GM18520 (cell line): ENCODE data around the gene LRRC8B.
A peak's percentile ranks its signal among the peaks of the same experiment; 100 is the strongest.
"Not testable (repeated sequence)": the region's sequence is repeated elsewhere in the genome, so short reads cannot be mapped to it uniquely, and the experiment has no call there.

Experiments used
- ATAC-seq: cut with Tn5 transposase; IDR thresholded peaks from one replicate; pipeline ENCODE4 v1.9.1; 2021; ENCODE audit not compliant: unreplicated experiment

LRRC8B gene

DNA sequence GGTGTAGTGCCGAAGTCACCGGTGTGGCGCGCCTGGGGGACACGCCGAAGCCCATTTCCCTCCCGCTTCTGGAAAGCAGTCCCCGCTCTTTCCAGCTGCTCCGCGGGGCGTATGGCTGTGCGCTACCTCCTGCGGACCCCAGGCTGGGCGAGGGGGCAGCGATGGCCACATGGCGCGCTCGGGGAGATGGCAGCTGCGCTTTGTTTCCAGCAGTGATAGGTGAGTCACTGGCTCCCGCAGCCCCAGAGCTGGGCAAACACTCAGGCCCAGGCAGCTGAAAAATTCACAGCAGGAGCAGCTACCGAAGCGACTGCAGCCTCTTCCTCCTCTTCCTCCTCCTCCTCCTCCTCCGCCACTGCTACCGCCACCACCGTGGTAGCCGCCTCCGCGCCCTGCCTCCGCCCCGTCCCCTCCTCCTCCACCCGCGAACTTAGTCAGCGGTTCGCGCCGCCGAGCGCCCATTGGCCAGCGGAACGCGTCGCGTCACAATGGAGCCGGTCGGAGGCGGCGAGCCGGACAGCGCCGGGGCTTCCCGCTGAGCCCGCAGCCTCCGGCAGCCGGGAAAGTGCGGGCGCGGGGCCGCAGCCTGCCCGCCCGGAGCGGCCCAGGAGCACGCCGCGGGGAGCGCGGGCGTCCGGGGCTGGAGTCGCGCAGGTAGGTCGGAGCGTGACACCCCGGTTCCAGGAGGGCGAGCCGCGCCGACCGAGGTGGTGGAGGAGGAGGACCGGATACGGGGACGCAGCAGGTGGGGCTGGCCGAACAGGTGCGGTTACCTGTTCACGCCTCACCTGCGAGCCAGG is at the start of gene LRRC8B:
Gene LRRC8B, plus strand, starts transcription at position 461 of the 800 bp plus-strand sequence. CDS start 57,822 bp downstream, outside the sequence.
- ATAC-seq = peak; percentile 84

DNA sequence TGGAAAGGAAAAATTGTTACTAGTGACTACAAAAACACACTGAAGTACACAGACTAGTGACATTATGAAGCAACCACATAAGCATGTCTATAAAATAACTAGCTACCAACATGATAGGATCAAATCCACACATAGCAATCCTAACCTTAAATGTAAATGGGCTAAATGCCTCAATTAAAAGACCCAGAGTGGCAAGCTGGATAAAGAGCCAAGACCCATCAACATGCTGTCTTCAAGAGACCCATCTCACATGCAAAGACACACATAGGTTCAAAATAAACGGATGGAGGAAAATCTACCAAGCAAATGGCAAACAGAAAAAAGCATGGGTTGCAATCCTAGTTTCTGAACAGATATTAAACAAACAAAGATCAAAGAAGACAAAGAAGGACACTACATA is 49.4 kb upstream of the LRRC8B start:
- no peak for ATAC-seq

GRCh38 chr1:89476072-89476471 is 48.6 kb upstream of the LRRC8B start:
- no peak for ATAC-seq

DNA sequence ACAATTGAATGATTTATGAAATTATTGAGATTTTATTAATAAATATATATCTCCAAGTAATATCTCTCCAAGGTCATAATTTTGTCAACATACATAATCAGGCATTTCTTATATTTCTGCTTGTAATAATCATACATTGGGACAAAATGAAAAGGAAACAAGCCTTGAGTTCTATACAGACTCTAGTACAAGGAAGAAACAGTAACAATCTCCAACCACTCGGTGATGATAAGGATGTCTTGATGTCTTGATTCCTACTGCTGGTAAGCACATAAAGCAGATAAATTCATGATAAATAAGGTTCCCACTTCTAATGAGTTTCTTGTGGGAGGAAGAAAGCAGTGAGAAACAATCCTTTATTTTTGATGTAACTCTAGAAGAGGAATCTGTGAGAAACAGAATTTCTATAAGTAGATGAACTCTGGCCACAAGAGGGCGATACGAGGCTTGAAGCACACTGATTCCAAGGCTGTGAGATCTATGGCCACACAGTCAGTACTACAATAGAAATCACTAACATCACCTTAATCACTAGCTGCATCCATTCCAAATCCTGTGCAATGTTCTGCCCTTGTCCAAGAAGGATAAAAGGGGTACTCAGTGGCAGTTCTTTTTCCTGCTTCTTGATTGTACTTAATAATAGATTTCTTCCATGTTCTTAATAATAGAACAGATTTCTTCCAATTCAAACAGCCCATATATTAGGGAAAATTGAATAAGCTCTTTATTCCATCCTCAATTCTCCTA is 41.4 kb upstream of the LRRC8B start:
- no peak for ATAC-seq

DNA sequence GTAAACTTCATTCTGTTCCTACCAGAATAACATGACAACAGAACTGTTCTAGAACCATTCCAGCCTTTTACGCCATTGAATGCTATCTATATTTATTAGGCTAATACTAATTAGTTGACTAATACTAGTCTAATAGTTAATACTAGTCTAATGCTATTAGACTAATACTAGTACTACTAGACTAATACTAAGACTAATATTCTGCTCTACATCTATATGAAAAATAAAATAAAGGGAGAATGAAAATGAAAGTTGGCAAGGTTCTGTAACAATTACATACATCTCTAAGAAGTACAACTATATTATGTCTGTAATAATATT is 40.9 kb upstream of the LRRC8B start:
- no peak for ATAC-seq

DNA sequence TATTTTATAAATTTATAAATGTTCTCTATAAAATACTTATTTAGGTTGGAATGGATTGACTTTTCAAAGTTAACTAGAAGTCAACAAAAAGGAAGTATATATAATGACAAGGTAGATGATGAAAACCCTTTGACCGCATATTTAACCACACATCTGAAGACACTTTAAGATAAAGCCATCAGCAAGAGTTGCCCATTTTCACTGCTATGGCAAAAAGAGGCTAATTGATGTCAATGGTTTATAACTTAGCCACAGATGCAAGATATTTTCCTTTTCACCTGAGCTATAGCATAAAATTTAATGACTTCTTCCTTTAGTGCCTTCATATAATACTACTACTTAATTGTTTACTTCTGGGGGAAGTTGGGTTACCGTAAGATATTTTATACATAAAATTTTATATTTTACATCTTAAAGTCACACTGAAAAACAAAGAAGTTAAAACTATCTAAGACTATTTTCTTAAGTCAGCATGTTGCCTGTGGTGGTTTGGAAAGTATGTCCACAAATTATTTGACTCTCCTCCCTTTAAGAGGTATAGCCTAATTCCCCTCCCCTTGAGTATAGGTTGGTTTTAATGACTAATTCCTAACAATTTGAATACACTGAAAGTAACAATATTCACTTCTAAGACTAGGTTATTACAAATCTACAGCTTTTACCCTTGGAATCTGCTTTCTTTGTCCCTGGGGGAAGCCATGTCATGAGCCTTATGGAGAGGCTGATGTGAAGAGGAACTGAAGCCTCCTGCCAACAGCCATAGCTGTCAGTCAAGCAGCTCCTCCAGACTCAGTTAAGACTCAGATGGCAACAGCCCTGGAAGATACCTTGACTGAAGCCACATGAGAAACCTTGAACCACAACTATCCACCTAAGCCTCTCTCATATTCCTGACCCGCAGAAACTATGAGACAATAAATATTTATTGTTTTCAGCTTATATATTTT is 40.3 kb upstream of the LRRC8B start:
- ATAC-seq = no peak

DNA sequence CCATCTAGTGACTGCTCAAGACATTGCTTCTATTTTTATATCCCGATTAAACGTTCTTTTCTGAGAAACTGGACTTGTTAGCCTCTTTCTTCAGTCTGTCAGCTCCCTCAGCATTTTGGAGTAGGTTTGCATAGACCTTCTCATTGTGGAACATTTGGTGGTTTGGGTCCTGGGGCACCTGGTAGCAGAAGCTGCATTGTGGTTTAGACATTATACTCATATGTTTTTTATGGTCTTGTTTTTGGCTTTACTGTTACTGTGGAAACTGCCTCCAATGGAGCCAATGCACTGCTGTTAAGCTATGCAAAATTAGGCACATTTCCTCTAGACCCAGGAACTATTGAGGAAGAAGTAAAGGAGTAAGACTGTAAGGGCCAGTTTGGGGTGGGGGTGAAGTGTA is 36.7 kb upstream of the LRRC8B start:
- ATAC-seq = peak; percentile 41

DNA sequence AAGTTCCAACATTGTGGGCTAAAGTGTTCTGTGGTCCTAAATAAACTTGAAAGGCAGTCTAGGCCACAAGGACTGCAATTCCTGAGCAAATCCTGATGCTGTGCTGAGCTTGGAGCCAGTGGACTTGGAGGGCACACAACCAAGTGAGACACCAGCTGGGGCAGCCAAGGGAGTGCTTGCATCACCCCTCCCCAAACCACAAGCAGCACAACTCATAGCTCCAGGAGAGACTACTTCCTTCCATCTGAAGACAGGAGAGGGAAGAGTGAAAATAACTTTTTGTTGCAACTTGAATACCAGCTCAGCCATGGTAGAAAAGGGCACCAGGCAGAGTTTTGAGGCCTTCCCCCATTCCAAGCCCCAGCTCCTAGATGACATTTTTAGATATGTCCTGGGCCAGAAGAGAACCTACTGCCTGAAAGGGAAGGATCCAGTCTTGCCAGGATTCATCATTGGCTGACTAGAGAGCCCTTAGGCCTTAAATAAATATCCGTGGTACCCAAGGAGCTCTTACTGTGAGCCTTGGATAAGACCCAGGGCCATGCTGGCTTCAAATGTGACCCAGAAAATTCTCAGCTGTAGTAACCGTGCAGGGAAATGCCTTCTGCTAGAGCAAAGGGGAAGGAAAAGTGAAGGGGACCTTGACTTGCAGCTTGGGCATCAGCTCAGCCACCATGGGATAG is 35.4 kb upstream of the LRRC8B start:
- no peak for ATAC-seq

DNA sequence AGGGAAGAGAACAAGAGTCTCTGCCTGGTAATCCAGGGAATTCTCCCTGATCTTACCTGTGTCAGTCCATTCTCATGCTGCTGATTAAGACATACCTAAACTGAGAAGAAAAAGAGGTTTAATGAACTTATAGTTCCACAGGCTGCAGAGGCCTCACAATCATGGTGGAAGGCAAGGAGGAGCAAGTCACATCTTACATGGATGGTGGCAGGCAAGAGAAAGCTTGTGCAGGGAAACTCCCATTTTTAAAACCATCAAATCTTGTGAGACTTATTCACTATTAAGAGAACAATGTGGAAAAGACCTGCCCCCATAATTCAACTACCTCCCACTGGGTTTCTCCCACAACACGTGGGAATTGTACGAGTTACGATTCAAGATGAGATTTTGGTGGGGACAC is 34.2 kb upstream of the LRRC8B start:
- no peak for ATAC-seq

GRCh38 chr1:89499320-89499719 is 25.3 kb upstream of the LRRC8B start:
- no peak for ATAC-seq

DNA sequence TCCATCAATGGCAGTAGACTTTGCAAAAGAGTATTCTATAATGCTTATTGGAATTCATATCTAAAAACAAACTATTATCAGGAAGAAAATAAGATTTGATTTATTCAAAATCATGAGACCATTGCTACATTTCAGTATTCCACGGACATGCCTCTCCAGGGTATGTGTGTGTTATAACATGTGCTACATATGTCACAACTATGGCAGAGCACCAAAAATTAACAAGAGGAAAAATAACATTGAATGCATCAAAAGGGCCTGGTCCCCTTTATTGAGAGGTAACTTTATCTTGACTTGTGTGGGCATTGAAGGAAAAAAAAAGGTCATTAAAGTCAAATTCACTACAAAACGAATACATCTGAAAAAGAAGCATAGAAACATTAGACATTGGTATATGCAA is 22.6 kb upstream of the LRRC8B start:
- ATAC-seq = no peak

GRCh38 chr1:89502895-89503294 is 21.7 kb upstream of the LRRC8B start:
- no peak for ATAC-seq

DNA sequence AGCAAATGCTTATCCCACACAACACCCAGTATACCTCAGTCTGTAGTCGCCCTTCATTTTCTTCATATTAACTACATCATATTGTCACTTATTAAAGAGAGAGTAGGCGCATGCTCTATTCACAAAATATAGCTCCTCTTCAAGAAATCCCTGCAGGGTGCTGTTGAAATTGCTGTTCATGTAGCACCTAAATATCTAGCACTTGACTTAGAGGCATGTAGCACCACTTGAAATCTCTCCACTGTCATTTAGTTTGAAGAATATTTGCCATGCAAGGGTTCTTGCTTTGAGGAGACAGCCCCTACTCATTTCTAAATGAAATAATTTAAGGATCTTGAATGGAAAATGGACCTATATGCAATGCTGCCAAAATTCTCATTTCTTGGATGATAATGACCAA is 20.9 kb upstream of the LRRC8B start:
- no peak for ATAC-seq

DNA sequence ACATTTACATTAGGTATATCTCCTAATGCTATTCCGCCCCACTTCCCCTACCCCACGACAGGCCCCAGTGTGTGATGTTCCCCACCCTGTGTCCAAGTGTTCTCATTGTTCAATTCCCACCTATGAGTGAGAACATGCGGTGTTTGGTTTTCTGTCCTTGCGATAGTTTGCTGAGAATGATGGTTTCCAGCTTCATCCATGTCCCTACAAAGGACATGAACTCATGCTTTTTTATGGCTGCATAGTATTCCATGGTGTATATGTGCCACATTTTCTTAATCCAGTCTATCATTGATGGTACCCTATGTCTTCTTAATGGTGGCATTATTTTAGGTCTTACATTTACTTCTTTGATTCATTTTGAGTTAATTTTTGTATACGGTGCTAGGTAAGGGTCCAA is 14.6 kb upstream of the LRRC8B start:
- not testable (repeated sequence) for ATAC-seq

DNA sequence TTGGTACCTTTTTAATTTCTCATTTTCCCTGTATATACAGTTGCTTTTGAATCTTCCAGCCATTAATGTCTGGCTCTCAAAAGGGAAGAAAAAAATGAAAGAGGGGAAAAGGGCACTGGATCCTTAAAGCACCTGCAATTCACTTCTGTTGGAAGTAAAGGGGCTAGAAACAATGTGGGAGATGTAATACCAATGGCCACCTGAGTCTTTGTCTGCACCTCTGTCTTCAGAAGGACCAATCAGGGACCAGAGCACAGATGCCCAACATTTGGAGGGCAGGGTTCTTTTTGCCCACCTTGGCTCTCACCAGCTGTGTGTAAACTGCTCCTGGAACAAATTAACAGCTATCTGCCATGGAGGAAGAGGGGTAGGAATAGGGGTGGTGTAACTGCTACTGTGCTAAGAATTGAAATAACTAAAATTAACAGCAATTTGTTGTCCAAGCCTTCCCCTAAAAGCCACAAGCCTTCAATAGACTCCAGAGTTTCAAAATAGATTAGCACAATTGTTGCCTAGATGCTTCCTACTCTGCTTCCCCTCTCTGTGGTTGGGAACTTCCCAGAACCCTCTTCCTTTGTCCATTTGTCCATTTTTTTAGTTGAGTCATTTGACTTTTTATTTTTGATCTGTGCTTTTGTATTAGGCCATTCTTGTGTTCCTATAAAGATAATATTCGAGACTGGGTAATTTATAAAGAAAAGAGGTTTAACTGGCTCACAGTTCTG is 11.5 kb upstream of the LRRC8B start:
- no peak for ATAC-seq

- ATAC-seq = no peak
Measured at GRCh38 chr1:89516055-89516454, 8.6 kb upstream of the LRRC8B start.

GRCh38 chr1:89518221-89518631 is 6.4 kb upstream of the LRRC8B start:
- no peak for ATAC-seq

DNA sequence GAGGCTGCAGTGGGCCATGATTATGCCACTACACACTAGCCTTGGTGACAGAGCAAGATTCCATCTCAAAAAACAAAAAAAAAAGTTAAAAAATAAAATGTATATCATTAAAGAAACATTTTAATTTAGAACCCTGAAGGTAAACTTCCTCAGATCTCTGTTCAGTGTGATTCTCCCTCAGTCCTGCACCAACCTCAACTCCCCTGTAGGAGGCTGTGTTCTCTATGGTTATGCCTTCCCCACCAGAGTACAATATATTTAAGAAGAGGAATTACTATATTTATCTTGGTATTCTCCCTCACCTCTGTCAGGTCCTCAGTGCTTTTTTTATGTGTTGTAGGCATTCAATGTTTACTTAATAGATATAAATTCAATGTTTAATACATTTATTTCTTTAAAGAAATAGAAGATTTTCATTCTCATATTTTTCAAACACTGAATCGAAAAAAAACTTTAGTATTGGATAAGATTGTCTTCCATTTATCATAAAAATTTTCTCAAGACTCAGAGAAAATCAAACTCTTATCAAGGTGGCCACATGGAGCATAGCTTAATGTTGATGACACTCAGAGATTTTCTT is 4.8 kb upstream of the LRRC8B start:
- peak; percentile 49 for ATAC-seq

DNA sequence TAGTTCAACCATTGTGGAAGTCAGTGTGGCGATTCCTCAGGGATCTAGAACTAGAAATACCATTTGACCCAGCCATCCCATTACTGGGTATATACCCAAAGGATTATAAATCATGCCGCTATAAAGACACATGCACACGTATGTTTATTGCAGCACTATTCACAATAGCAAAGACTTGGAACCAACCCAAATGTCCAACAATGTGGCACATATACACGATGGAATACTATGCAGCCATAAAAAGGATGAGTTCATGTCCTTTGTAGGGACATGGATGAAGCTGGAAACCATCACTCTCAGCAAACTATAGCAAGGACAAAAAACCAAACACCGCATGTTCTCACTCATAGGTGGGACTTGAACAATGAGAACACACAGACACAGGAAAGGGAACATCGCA is 2.7 kb upstream of the LRRC8B start:
- ATAC-seq = not testable (repeated sequence)
